Right atrium auricular region (tissue), 2 donors: ENCODE results near the gene MASP2. TPM values are rescaled to one million over a fixed set of nuclear protein-coding genes. Genes with fewer than 3 reads are reported as not detected.
A peak's percentile ranks its signal among the peaks of the same experiment; 100 is the strongest.

Experiments
- DNase-seq: peaks from one replicate; pipeline ENCODE4 v3.0.0-alpha.2; 2019; ENCODE audit warnings: low spot score
- H3K27ac ChIP-seq, 2 donors: fragments of 200-600 bp; sonication (generic); 1 replicate in 1 of 2; 2 replicates in 1 of 2; pipeline ENCODE4 v1.5.1; 2016 to 2019
- H3K27me3 ChIP-seq, 2 donors: fragments of 200-600 bp; sonication (generic); one replicate each; pipeline versions ENCODE4 v1.5.1 to v1.6.0; 2017 to 2019
- H3K36me3 ChIP-seq: fragments of 200-600 bp; sonication (generic); one replicate; pipeline ENCODE4 v1.5.1; 2016
- H3K4me1 ChIP-seq, 2 donors: fragments of 200-600 bp; sonication (generic); one replicate each; pipeline versions ENCODE4 v1.5.1 to v1.6.0; 2017 to 2019
- H3K4me3 ChIP-seq, 2 donors: fragments of 200-600 bp; sonication (generic); 1 replicate in 1 of 2; 2 replicates in 1 of 2; pipeline ENCODE4 v1.5.1; 2017 to 2019; ENCODE audit warnings: mild to moderate bottlenecking in 1 of 2, moderate library complexity in 1 of 2
- H3K9me3 ChIP-seq, 2 donors: fragments of 200-600 bp; sonication (generic); one replicate each; pipeline ENCODE4 v1.5.1; 2019
- total RNA-seq, 2 donors: library from RNA; depleted of rRNA; stranded (reverse); fragments of >200 nt; gene quantifications; one replicate each; pipeline ENCODE4 v1.1.0, GENCODE V29; 2016
- TF ChIP-seq, protein P1 (sequence below), 2 donors: fragments of 200-600 bp; sonication (generic); IDR thresholded peaks; one replicate each; pipeline ENCODE4 v1.5.1; 2019; ENCODE audit warnings: antibody characterized with exemption in 2 of 2

The MASP2 gene
- total RNA-seq, 2 donors from 2014 or later, result not detected

- peak overlapping the region in 1 of 2 donors; percentile 32 for H3K4me3 ChIP-seq
- peak; percentile 78 for DNase-seq
- no peaks in the 10 kb centered on the region for H3K36me3 ChIP-seq
- H3K4me1 ChIP-seq, result peaks cover 0 to 16% of the 10 kb centered on the region in 2 donors
- peak overlapping the region; percentile 15 to 37 for H3K27ac ChIP-seq
- no peaks in the 10 kb centered on the region for H3K9me3 ChIP-seq
- TF ChIP-seq, protein P1, sequence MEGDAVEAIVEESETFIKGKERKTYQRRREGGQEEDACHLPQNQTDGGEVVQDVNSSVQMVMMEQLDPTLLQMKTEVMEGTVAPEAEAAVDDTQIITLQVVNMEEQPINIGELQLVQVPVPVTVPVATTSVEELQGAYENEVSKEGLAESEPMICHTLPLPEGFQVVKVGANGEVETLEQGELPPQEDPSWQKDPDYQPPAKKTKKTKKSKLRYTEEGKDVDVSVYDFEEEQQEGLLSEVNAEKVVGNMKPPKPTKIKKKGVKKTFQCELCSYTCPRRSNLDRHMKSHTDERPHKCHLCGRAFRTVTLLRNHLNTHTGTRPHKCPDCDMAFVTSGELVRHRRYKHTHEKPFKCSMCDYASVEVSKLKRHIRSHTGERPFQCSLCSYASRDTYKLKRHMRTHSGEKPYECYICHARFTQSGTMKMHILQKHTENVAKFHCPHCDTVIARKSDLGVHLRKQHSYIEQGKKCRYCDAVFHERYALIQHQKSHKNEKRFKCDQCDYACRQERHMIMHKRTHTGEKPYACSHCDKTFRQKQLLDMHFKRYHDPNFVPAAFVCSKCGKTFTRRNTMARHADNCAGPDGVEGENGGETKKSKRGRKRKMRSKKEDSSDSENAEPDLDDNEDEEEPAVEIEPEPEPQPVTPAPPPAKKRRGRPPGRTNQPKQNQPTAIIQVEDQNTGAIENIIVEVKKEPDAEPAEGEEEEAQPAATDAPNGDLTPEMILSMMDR (IDR thresholded peaks at IDR 0.05), result peak in 1 of 2 donors; percentile 61
- no peaks in the 10 kb centered on the region for H3K27me3 ChIP-seq
These were observed 66.9 kb downstream of the MASP2 start for GRCh38 chr1:10980094-10980577.

GRCh38 chr1:10979483-10979920 lies 67.5 kb downstream of the MASP2 start:
- DNase-seq, result peak; percentile 62
- TF ChIP-seq, protein P1 (IDR thresholded peaks at IDR 0.05), result no peak

GRCh38 chr1:10978719-10979118 lies 68.3 kb downstream of the MASP2 start:
- no peak overlapping the region for H3K27ac ChIP-seq
- no peak for DNase-seq
- TF ChIP-seq, protein P1 (IDR thresholded peaks at IDR 0.05), result no peak
- H3K36me3 ChIP-seq, result no peaks in the 10 kb centered on the region
- H3K4me1 ChIP-seq, result peaks cover 0 to 16% of the 10 kb centered on the region in 2 donors
- no peaks in the 10 kb centered on the region for H3K27me3 ChIP-seq
- H3K9me3 ChIP-seq, result no peaks in the 10 kb centered on the region
- no peak overlapping the region for H3K4me3 ChIP-seq

More at GRCh38 chr1:10979483-10979920, 67.5 kb downstream of the MASP2 start:
- H3K4me1 ChIP-seq, result peaks cover 0 to 16% of the 10 kb centered on the region in 2 donors
- H3K27me3 ChIP-seq, result no peaks in the 10 kb centered on the region
- peak overlapping the region in 1 of 2 donors; percentile 37 for H3K27ac ChIP-seq
- H3K36me3 ChIP-seq, result no peaks in the 10 kb centered on the region
- no peaks in the 10 kb centered on the region for H3K9me3 ChIP-seq
- no peak overlapping the region for H3K4me3 ChIP-seq

Other genes with a start within 250 kb of the MASP2 start
- gene TARDBP, start 34.6 kb downstream of the MASP2 start, total RNA-seq, result 10 to 100 TPM; 60.8 to 64.6 TPM
- gene SRM, start 12.8 kb upstream of the MASP2 start, total RNA-seq, result 10 to 100 TPM; 52.8 to 71.5 TPM
- 10 to 100 TPM; 20.5 to 22.0 TPM for gene EXOSC10, start 52.6 kb upstream of the MASP2 start, total RNA-seq
- gene ANGPTL7, start 142.1 kb upstream of the MASP2 start, total RNA-seq, result 1 to 10 TPM; 1.6 to 4.8 TPM
- gene MTOR, start 215.3 kb upstream of the MASP2 start, total RNA-seq, result 10 to 100 TPM; 28.1 to 36.0 TPM
- 10 to 100 TPM; 12.0 to 13.9 TPM for gene UBIAD1, start 226.0 kb upstream of the MASP2 start, total RNA-seq